C4-2B (cell line): Measurements from ENCODE around the gene DYDC1.

Source experiments
- H3K27ac ChIP-seq: fragments of 450-650 bp; 2 replicates; pipeline ENCODE4 v1.5.1; 2017
- ZFX ChIP-seq: fragments of 450-650 bp; IDR thresholded peaks from 2 replicates; pipeline ENCODE4 v1.6.1; 2017
- TF ChIP-seq, protein P1 (sequence below): fragments of 450-650 bp; conservative IDR thresholded peaks from 2 replicates; pipeline ENCODE4 v1.5.1; 2017; ENCODE audit warnings: mild to moderate bottlenecking

The DYDC1 gene

DNA sequence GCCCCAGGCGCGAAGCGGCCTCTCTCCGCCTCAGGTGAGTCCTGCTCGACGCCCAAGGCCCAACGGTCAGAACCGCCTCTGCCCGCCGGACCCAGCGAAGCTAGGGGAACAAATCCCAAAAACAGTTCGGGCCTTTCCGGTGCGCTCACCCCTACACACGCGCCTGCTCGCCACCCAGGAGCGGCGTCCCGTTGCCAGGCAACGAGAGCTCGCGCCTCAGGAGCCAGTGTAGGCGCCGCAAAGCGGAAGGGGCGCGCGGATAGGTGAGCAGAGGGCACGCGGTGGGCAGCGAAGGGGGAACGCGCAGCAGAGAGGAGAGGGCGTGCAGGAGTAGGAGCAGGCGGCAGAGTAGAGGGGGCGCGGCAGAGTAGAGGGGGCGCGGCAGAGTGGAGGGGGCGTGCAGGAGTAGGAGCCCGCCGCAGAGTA is at the start of gene DYDC1, which contains the start of gene DYDC2:
TSS of gene DYDC1 (minus strand) at position 193 of the 426 bp plus-strand sequence. CDS start 4,154 bp downstream, outside the sequence.
TSS of gene DYDC2 (plus strand) at position 219 of the 426 bp plus-strand sequence. CDS start 5,663 bp downstream, outside the sequence.
- TF ChIP-seq, protein P1, sequence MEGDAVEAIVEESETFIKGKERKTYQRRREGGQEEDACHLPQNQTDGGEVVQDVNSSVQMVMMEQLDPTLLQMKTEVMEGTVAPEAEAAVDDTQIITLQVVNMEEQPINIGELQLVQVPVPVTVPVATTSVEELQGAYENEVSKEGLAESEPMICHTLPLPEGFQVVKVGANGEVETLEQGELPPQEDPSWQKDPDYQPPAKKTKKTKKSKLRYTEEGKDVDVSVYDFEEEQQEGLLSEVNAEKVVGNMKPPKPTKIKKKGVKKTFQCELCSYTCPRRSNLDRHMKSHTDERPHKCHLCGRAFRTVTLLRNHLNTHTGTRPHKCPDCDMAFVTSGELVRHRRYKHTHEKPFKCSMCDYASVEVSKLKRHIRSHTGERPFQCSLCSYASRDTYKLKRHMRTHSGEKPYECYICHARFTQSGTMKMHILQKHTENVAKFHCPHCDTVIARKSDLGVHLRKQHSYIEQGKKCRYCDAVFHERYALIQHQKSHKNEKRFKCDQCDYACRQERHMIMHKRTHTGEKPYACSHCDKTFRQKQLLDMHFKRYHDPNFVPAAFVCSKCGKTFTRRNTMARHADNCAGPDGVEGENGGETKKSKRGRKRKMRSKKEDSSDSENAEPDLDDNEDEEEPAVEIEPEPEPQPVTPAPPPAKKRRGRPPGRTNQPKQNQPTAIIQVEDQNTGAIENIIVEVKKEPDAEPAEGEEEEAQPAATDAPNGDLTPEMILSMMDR = no peak
- TF ChIP-seq ZFX = no peak
- H3K27ac ChIP-seq = no peak within 1 kb of the TSS

DNA sequence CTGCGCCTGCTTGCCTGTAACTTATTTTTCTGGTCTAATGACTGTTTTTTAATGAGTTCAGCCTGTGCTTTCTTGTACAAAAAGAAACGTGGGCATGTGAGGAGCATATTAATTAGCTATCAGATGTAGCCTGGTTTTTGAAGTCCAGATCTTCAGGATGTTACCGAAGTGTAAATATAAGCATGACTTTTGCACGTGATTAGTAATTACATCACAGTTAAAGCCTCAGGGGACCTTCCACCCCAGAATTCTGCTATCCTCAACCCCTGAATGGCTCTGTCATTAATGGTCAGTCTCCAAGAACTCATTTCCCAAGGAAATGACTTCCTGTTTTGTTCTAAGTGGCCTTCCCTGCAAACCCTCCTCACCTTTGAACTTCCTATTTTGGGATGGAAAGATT is 49.6 kb upstream of the DYDC1 start:
- TF ChIP-seq ZFX = no peak
- TF ChIP-seq, protein P1 = no peak
- H3K27ac ChIP-seq = no peak overlapping the region

DNA sequence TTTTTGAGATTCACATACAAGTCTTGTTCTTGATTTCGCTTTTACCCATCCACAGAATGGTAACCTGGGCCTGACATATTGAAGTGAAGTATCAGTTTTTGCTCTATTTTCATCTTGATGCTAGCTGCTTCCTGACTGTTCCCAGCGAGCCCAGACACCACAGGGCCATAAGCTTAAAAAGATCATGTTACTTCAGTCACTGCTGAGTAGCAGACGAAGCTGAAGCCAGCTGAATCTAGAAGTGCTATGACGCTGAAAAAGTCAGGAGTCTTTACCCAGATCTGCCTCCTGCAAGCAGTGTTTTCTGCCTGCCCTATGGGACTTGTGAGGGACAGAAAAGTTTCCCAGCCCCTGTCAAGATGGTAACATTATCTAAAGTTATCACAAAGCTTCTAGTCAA is 49.1 kb upstream of the DYDC1 start:
- no peak for TF ChIP-seq ZFX
- TF ChIP-seq, protein P1 = no peak
- no peak overlapping the region for H3K27ac ChIP-seq

DNA sequence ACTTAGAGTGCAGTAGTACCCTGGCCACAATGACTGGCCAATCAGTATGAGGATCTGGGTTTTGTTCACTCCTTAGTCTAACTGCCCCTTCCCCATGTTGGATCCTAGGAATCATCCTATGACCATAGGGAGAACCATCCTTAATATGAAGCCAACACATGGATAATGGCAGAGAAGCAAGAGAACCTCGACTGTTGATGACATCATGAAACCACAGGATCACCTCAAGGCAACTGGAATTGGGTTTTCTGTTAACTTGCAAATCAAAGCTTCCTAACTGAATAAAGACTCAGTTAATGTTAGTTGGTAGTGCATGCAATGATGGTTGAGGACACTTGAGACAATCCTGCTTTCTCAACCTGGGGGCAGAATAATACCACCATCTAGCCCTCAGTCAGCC is 48.5 kb upstream of the DYDC1 start:
- TF ChIP-seq ZFX = no peak
- TF ChIP-seq, protein P1 = no peak
- H3K27ac ChIP-seq = no peak overlapping the region

DNA sequence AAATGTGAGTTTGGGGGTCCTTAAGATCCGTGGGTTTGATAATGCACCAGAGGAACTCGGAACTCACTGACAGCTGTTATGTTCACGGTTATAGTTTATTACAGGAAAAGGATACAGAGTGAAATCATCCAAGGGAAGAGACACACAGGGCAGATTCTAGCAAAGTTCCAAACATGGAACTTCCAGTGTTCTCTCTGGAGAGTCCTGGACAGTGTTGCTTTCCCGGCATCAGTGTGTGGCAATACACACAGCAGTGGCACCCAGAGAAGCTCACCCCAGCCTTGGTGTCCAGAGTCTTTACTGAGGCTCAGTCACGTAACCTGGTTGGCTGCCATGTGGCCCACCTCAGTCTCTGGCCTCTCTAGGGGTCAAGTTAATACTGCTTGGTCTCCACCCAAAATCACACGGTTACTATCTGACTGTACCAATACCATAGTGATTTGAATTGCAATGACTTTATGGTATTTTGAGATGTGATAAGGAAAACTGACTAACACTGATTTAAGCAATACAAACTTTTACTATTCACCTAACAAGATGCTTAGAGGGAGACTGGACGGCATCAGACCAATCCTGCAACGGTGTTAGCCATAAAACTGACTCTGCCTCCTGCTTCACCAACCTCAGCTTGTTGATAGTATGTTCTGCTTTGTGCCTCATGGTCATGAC is 43.7 kb upstream of the DYDC1 start:
- H3K27ac ChIP-seq = no peak overlapping the region
- TF ChIP-seq ZFX = no peak
- TF ChIP-seq, protein P1 = no peak

DNA sequence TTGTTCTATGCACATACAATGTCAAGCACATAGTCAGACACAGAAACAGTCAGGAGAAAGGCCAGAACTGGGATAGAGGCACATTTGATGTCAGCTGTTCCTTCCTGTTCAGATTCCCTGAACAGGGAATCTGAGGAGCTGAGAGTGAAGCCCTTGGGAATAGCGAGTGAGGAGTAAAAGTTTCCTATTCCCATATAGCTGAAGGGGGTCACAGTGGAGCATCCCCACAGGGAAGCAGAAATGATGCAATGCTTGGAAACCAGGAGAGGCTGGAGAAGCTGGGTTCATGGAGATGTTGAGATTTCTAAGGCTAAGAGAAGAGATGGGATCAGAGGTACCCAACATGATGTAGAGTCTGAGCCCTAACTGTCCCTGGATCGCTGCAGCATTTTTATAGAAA is 40.5 kb upstream of the DYDC1 start:
- H3K27ac ChIP-seq = no peak overlapping the region
- TF ChIP-seq, protein P1 = no peak
- no peak for TF ChIP-seq ZFX

DNA sequence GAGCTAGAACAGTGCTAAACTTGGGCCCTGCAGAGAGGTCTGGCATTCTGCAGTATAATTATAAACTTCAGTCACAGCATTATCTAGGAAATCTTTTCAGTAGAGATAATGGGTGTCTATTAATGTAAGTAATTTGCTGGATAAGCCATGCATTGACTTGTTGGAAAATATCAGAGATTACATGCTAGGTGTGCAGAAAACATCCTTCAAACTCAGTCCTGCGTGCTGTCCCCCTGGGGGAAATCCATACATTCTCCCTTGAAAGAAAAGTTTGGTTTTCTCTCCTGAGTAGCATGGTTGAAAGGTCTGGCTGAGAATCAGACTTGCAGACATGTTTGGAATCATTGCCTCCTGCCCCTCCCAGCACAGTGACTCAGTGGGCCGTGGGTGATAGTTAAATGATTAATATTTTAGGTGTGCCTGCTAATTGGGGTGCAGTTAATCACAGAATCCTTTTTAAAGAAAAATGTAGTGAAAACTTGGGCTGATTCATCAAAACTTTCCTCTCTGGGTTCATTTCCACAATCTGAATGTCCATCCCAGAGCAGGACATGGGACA is 37.9 kb upstream of the DYDC1 start:
- TF ChIP-seq, protein P1 = no peak
- no peak for TF ChIP-seq ZFX
- no peak overlapping the region for H3K27ac ChIP-seq
